Stomach (tissue), 4 donors: ENCODE measurements around the gene RBFOX2.

Experiments
- CTCF ChIP-seq, 7 experiments: fragments of 450-650 bp in 4 of 7; fragments of 200-600 bp in 3 of 7; sonication (generic) in 3 of 7; IDR thresholded peaks; one replicate each; pipeline ENCODE4 v1.5.1; 2016 to 2019; ENCODE audit warnings: antibody characterized with exemption in 7 of 7, control low read depth in 2 of 7, mild to moderate bottlenecking in 1 of 7
- POLR2A ChIP-seq, 4 donors: fragments of 450-650 bp; IDR thresholded peaks; one replicate each; pipeline ENCODE4 v1.6.1; 2016; ENCODE audit warnings: antibody characterized with exemption in 4 of 4, control low read depth in 2 of 4, mild to moderate bottlenecking in 1 of 4, moderate library complexity in 1 of 4
- POLR2AphosphoS5 ChIP-seq, 3 donors: sonication (generic); formaldehyde crosslinking; IDR thresholded peaks; one replicate each; pipeline ENCODE4 v1.6.1; 2016; ENCODE audit warnings: antibody characterized with exemption in 3 of 3

GRCh38 chr22:35959121-35959800 lies 69.4 kb downstream of the RBFOX2 start:
- TF ChIP-seq CTCF (IDR thresholded peaks at IDR 0.05) (no peak), POLR2AphosphoS5 (IDR thresholded peaks at IDR 0.05) (no peak), POLR2A (IDR thresholded peaks at IDR 0.05) (no peak)
